HEK293 (cell line): ENCODE data around the gene HIF1A.

Experiments
- GLIS2 ChIP-seq: fragments of 450-650 bp; formaldehyde crosslinking; IDR thresholded peaks from 2 replicates; pipeline ENCODE4 v1.5.1; 2016; ENCODE audit warnings: missing biosample characterization, missing genetic modification characterization
- HOXA7 ChIP-seq: sonication (generic); formaldehyde crosslinking; IDR thresholded peaks from 2 replicates; pipeline ENCODE4 v1.8.1; 2022; ENCODE audit warnings: missing genetic modification reagents, borderline replicate concordance
- KLF7 ChIP-seq: fragments of 450-650 bp; formaldehyde crosslinking; IDR thresholded peaks from 2 replicates; pipeline ENCODE4 v1.5.1; 2016; ENCODE audit warnings: missing biosample characterization, missing genetic modification characterization, borderline replicate concordance
- ZBTB1 ChIP-seq: fragments of 450-650 bp; formaldehyde crosslinking; IDR thresholded peaks from 2 replicates; pipeline ENCODE4 v1.5.1; 2016; ENCODE audit warnings: missing biosample characterization, missing genetic modification characterization
- ZBTB20 ChIP-seq: fragments of 450-650 bp; formaldehyde crosslinking; IDR thresholded peaks from 2 replicates; pipeline ENCODE4 v1.5.1; 2016; ENCODE audit warnings: missing biosample characterization, missing genetic modification characterization
- ZBTB8A ChIP-seq: fragments of 450-650 bp; formaldehyde crosslinking; IDR thresholded peaks from 2 replicates; pipeline ENCODE4 v1.5.1; 2016; ENCODE audit warnings: missing biosample characterization, missing genetic modification characterization
- ZNF138 ChIP-seq: fragments of 450-650 bp; formaldehyde crosslinking; IDR thresholded peaks from 2 replicates; pipeline ENCODE4 v1.5.1; 2016; ENCODE audit warnings: missing biosample characterization, missing genetic modification characterization, borderline replicate concordance
- ZNF155 ChIP-seq: fragments of 450-650 bp; formaldehyde crosslinking; IDR thresholded peaks from 2 replicates; pipeline ENCODE4 v1.5.1; 2016; ENCODE audit warnings: missing biosample characterization, missing genetic modification characterization
- ZNF280D ChIP-seq: fragments of 450-650 bp; formaldehyde crosslinking; IDR thresholded peaks from 2 replicates; pipeline ENCODE4 v1.5.1; 2016; ENCODE audit warnings: missing biosample characterization, missing genetic modification characterization
- ZNF335 ChIP-seq: fragments of 450-650 bp; formaldehyde crosslinking; conservative IDR thresholded peaks from 2 replicates; pipeline ENCODE4 v1.5.1; 2016; ENCODE audit warnings: missing biosample characterization, missing genetic modification characterization
- ZNF341 ChIP-seq: fragments of 450-650 bp; formaldehyde crosslinking; IDR thresholded peaks from 2 replicates; pipeline ENCODE4; 2016; ENCODE audit warnings: low read depth, missing biosample characterization, missing genetic modification characterization
- ZNF366 ChIP-seq: fragments of 450-650 bp; formaldehyde crosslinking; conservative IDR thresholded peaks from 2 replicates; pipeline ENCODE4 v1.5.1; 2016; ENCODE audit warnings: missing biosample characterization, missing genetic modification characterization
- ZNF416 ChIP-seq: fragments of 450-650 bp; formaldehyde crosslinking; IDR thresholded peaks from 2 replicates; pipeline ENCODE4 v1.5.1; 2016; ENCODE audit warnings: missing biosample characterization, missing genetic modification characterization
- ZNF426 ChIP-seq: fragments of 450-650 bp; formaldehyde crosslinking; IDR thresholded peaks from 2 replicates; pipeline ENCODE4 v1.5.1; 2017; ENCODE audit warnings: missing biosample characterization, missing genetic modification characterization, mild to moderate bottlenecking, inconsistent platforms, moderate library complexity
- ZNF433 ChIP-seq: fragments of 450-650 bp; formaldehyde crosslinking; IDR thresholded peaks from 2 replicates; pipeline ENCODE4 v1.5.1; 2016; ENCODE audit warnings: missing biosample characterization, missing genetic modification characterization, low read depth
- ZNF518A ChIP-seq: fragments of 450-650 bp; formaldehyde crosslinking; conservative IDR thresholded peaks from 2 replicates; pipeline ENCODE4 v1.5.1; 2016; ENCODE audit warnings: low read depth, missing biosample characterization, missing genetic modification characterization
- ZNF548 ChIP-seq: fragments of 450-650 bp; formaldehyde crosslinking; IDR thresholded peaks from 2 replicates; pipeline ENCODE4 v1.5.1; 2016; ENCODE audit warnings: missing biosample characterization, missing genetic modification characterization
- ZNF600 ChIP-seq: fragments of 450-650 bp; formaldehyde crosslinking; IDR thresholded peaks from 2 replicates; pipeline ENCODE4 v1.5.1; 2016; ENCODE audit warnings: missing biosample characterization, missing genetic modification characterization
- ZNF658 ChIP-seq: fragments of 450-650 bp; formaldehyde crosslinking; IDR thresholded peaks from 2 replicates; pipeline ENCODE4; 2016; ENCODE audit warnings: missing biosample characterization, missing genetic modification characterization
- ZNF791 ChIP-seq: fragments of 450-650 bp; formaldehyde crosslinking; IDR thresholded peaks from 2 replicates; pipeline ENCODE4 v1.5.1; 2016; ENCODE audit warnings: missing biosample characterization, missing genetic modification characterization

Gene HIF1A

GRCh38 chr14:61761959-61762786 lies 66.9 kb downstream of the HIF1A start, which contains the start of gene SNAPC1 (continued):
- TF ChIP-seq HOXA7: no peak
- peak; percentile 85 for TF ChIP-seq ZNF341 (tag by site-specific recombination)
- TF ChIP-seq ZNF155 (tag by site-specific recombination): no peak
- TF ChIP-seq ZNF791 (tag by site-specific recombination): no peak
- peak; percentile 74; the same call in 1 of the 2 replicates for TF ChIP-seq ZBTB1 (tag by site-specific recombination)
- no peak for TF ChIP-seq ZNF280D (tag by site-specific recombination)
- TF ChIP-seq ZNF518A (tag by site-specific recombination): peak; percentile 39; the same call in 1 of the 2 replicates
- TF ChIP-seq ZNF138 (tag by site-specific recombination): no peak
- peak; percentile 72 for TF ChIP-seq GLIS2 (tag by site-specific recombination)
- TF ChIP-seq ZNF433: no peak
- TF ChIP-seq ZBTB20: no peak
- TF ChIP-seq ZNF416 (tag by site-specific recombination): no peak
- TF ChIP-seq ZNF548 (tag by site-specific recombination): no peak
- TF ChIP-seq ZNF366 (tag by site-specific recombination): no peak
- peak; percentile 42; the same call in 1 of the 2 replicates for TF ChIP-seq ZNF600 (tag by site-specific recombination)
- TF ChIP-seq ZNF426 (tag by site-specific recombination): no peak
- no peak for TF ChIP-seq ZNF658
- TF ChIP-seq ZNF335 (tag by site-specific recombination): no peak
- TF ChIP-seq ZBTB8A (tag by site-specific recombination): peak; percentile 98
- no peak; the same call in 1 of the 2 replicates for TF ChIP-seq KLF7 (tag by site-specific recombination)
